ENCODE results near the gene CD300LF. TPM values are rescaled to one million over a fixed set of nuclear protein-coding genes. Genes with fewer than 3 reads are reported as not detected.

The CD300LF gene
- total and polyA plus RNA-seq, 7 donors = 0.27 to 8.3 (median 3.3) TPM; not detected in 3

- Histone ChIP-seq H3K9me3 (no peaks in the 10 kb centered on the region), H3K4me3 (peak overlapping the region in 2 of 4 donors; percentile 19 to 24), H3K36me3 (no peaks in the 10 kb centered on the region), H3K27me3 (peaks cover 0 to 30% (median 13%) of the 10 kb centered on the region in 3 donors), H3K4me1 (peaks cover 0 to 26% (median 18%) of the 10 kb centered on the region in 4 donors), H3K27ac (peak overlapping the region in 3 of 4 donors; percentile 10 to 45 (median 38))
- TF ChIP-seq, protein P1, sequence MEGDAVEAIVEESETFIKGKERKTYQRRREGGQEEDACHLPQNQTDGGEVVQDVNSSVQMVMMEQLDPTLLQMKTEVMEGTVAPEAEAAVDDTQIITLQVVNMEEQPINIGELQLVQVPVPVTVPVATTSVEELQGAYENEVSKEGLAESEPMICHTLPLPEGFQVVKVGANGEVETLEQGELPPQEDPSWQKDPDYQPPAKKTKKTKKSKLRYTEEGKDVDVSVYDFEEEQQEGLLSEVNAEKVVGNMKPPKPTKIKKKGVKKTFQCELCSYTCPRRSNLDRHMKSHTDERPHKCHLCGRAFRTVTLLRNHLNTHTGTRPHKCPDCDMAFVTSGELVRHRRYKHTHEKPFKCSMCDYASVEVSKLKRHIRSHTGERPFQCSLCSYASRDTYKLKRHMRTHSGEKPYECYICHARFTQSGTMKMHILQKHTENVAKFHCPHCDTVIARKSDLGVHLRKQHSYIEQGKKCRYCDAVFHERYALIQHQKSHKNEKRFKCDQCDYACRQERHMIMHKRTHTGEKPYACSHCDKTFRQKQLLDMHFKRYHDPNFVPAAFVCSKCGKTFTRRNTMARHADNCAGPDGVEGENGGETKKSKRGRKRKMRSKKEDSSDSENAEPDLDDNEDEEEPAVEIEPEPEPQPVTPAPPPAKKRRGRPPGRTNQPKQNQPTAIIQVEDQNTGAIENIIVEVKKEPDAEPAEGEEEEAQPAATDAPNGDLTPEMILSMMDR (IDR thresholded peaks at IDR 0.05) = peak; percentile 94 to 99 (median 99)
- TF ChIP-seq EP300 (IDR thresholded peaks at IDR 0.05) (no peak), POLR2A (IDR thresholded peaks at IDR 0.05) (no peak), POLR2AphosphoS5 (IDR thresholded peaks at IDR 0.05) (peak in 3 of 4 donors; percentile 40 to 78 (median 70))
- WGBS, 2 donors = 23 to 44% methylated on average over 24 of the region's 24 CpGs
- DNase-seq = peak; percentile 90
- intact Hi-C loops (cut with DNase I) = loop anchor here (1.0 to 5.0 kb wide), 3 partner anchors 26 to 212 kb away; no protein-coding TSS in a partner anchor
Observed at GRCh38 chr17:74744714-74745547, 32.2 kb upstream of the CD300LF start.

- H3K4me1 ChIP-seq = peaks cover 0 to 20% (median 15%) of the 10 kb centered on the region in 4 donors
- H3K9me3 ChIP-seq = no peaks in the 10 kb centered on the region
- H3K27ac ChIP-seq = no peak overlapping the region
- TF ChIP-seq POLR2AphosphoS5 (IDR thresholded peaks at IDR 0.05) (no peak), POLR2A (IDR thresholded peaks at IDR 0.05) (no peak), EP300 (IDR thresholded peaks at IDR 0.05) (no peak)
- TF ChIP-seq, protein P1 (IDR thresholded peaks at IDR 0.05) = no peak
- peaks cover 0 to 36% (median 18%) of the 10 kb centered on the region in 3 donors for H3K27me3 ChIP-seq
- no peaks in the 10 kb centered on the region for H3K36me3 ChIP-seq
- 52 to 61% methylated on average over 2 of the region's 2 CpGs for WGBS, 2 donors
- H3K4me3 ChIP-seq = no peak overlapping the region
- intact Hi-C loops (cut with DNase I) = loop anchor here (1.0 to 2.0 kb wide), 2 partner anchors 26 to 121 kb away; no protein-coding TSS in a partner anchor
- DNase-seq = peak; percentile 15
Observed at GRCh38 chr17:74744349-74744713, 31.6 kb upstream of the CD300LF start.

DNA sequence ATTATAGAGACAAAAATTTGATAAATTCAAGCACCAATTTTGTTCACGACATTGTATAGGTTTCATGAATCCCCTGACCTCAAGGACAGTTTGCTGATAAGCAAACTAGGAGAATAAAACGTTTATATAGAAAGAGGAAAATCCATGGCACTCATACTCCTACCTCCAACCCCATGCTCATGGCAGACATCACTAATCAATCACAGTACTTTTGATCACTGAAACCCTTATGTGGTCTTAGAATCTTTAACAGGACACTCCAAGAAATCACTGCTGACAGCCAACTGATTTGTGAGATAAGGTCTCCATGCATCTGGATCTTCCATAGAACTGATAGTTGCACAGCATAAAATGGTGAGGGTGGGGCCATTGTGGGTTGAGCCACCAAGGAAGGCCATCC, 31.0 kb upstream of the CD300LF start:
- H3K27ac ChIP-seq = no peak overlapping the region

GRCh38 chr17:74742978-74743545, 30.3 kb upstream of the CD300LF start:
- peaks cover 3 to 42% (median 30%) of the 10 kb centered on the region in 3 donors for H3K27me3 ChIP-seq
- intact Hi-C loops (cut with DNase I) = no loop called here
- no peak overlapping the region for H3K4me3 ChIP-seq
- no peak overlapping the region for H3K27ac ChIP-seq
- DNase-seq = peak; percentile 38
- no peaks in the 10 kb centered on the region for H3K36me3 ChIP-seq
- no peak for TF ChIP-seq POLR2AphosphoS5 (IDR thresholded peaks at IDR 0.05)
- TF ChIP-seq POLR2A (IDR thresholded peaks at IDR 0.05) = no peak
- TF ChIP-seq, protein P1 (IDR thresholded peaks at IDR 0.05) = no peak
- no peak for TF ChIP-seq EP300 (IDR thresholded peaks at IDR 0.05)
- peaks cover 0 to 17% (median 11%) of the 10 kb centered on the region in 4 donors for H3K4me1 ChIP-seq
- no peaks in the 10 kb centered on the region for H3K9me3 ChIP-seq
- WGBS, 2 donors = 89 to 93% methylated on average over 9 of the region's 9 CpGs

More for the DNA sequence above, 31.0 kb upstream of the CD300LF start:
- Histone ChIP-seq H3K36me3 (no peaks in the 10 kb centered on the region), H3K27me3 (peaks cover 0 to 36% (median 23%) of the 10 kb centered on the region in 3 donors), H3K4me3 (no peak overlapping the region), H3K9me3 (no peaks in the 10 kb centered on the region), H3K4me1 (peaks cover 0 to 14% (median 12%) of the 10 kb centered on the region in 4 donors)
- intact Hi-C loops (cut with DNase I) = loop anchor here (1.0 to 2.0 kb wide), 2 partner anchors 27 to 122 kb away; no protein-coding TSS in a partner anchor
- 57 to 88% methylated on average over 2 of the region's 2 CpGs for WGBS, 2 donors
- DNase-seq = no peak
- TF ChIP-seq POLR2AphosphoS5 (IDR thresholded peaks at IDR 0.05) (no peak), EP300 (IDR thresholded peaks at IDR 0.05) (no peak), POLR2A (IDR thresholded peaks at IDR 0.05) (no peak)
- TF ChIP-seq, protein P1 (IDR thresholded peaks at IDR 0.05) = no peak
